HepG2 (cell line): ENCODE results near the gene ZIC2. TPM values are rescaled to one million over a fixed set of nuclear protein-coding genes. Genes with fewer than 3 reads are reported as not detected.

Experiments used
- ATAC-seq: fragments of 200-7000 bp; cut with Tn5 transposase; 3 replicates; pipeline ENCODE4 v1.9.1; 2020; ENCODE audit warnings: mild to moderate bottlenecking, moderate library complexity
- BruUV-seq: library from RNA; stranded (reverse); fragments of 400-500 nt; replicated peaks from 2 replicates; lab custom pipeline; 2021; lab: Mats Ljungman, UMichigan
- CTCF ChIA-PET: fragments of 300-600 bp; formaldehyde crosslinking; extraction: SDS; loops from one replicate; lab custom pipeline; 2021; ENCODE audit warnings: low total read pairs, inconsistent platforms, low intra/inter-chr PET ratio; lab: Yijun Ruan, JAX
- POLR2A ChIA-PET: fragments of 350-600 bp; sonication (Branson Sonifier 250); formaldehyde crosslinking; loops from one replicate; lab custom pipeline; 2020; ENCODE audit warnings: antibody characterized with exemption, inconsistent platforms; lab: Yijun Ruan, JAX
- DNase-seq: peaks from one replicate; pipeline ENCODE4 v3.0.0-alpha.2; 2015; ENCODE audit warnings: low spot score
- FAIRE-seq: peaks from 3 replicates; lab custom pipeline; 2011; peaks lifted over from hg19 to GRCh38; lab: Jason Lieb, UNC
- H2AFZ ChIP-seq: one replicate; pipeline ENCODE4 v1.6.1; 2011; ENCODE audit warnings: low read length, inconsistent platforms
- H3K27ac ChIP-seq: fragments of 300-600 bp; 3 replicates; pipeline ENCODE4 v1.8.0; 2011; ENCODE audit warnings: mixed run types, mild to moderate bottlenecking, mixed read lengths, low read length, inconsistent platforms; ENCODE audit not compliant: insufficient read depth; ENCODE audit errors: extremely low read length
- H3K27me3 ChIP-seq, 2 experiments: fragments of 200-600 bp in 1 of 2; 2 replicates in 1 of 2; 3 replicates in 1 of 2; pipeline versions ENCODE4 v1.6.0 to v1.8.0; 2011; ENCODE audit warnings: low read length in 2 of 2, mild to moderate bottlenecking in 2 of 2, moderate library complexity in 2 of 2, inconsistent platforms in 1 of 2; ENCODE audit not compliant: insufficient read depth in 2 of 2, control insufficient read depth in 1 of 2
- H3K36me3 ChIP-seq, 2 experiments: fragments of 200-600 bp in 1 of 2; replicated peaks in 1 of 2; 2 replicates in 1 of 2; 3 replicates in 1 of 2; pipeline versions ENCODE4 v1.5.1 to v1.8.0; 2011; ENCODE audit warnings: low read length in 2 of 2, inconsistent platforms in 1 of 2; ENCODE audit not compliant: insufficient read depth in 2 of 2, control insufficient read depth in 1 of 2
- H3K4me1 ChIP-seq: 2 replicates; pipeline ENCODE4 v1.5.1; 2012; ENCODE audit warnings: low read length, inconsistent platforms; ENCODE audit not compliant: insufficient read depth
- H3K4me2 ChIP-seq: 2 replicates; pipeline ENCODE4 v1.6.0; 2011; ENCODE audit warnings: low read depth, low read length, inconsistent platforms
- H3K4me3 ChIP-seq, 3 experiments: fragments of 200-600 bp in 1 of 3; sonication (generic), shearing (Covaris generic) in 1 of 3; replicated peaks in 1 of 3; 2 replicates each; pipeline ENCODE4 v1.5.1; 2011 to 2016; ENCODE audit warnings: low read length in 3 of 3, inconsistent platforms in 2 of 3, low read depth in 2 of 3, mild to moderate bottlenecking in 2 of 3, control low read depth in 1 of 3, mixed read lengths in 1 of 3; ENCODE audit not compliant: insufficient read depth in 1 of 3
- H3K79me2 ChIP-seq: one replicate; pipeline ENCODE4 v1.6.1; 2011; ENCODE audit warnings: low read length, inconsistent platforms; ENCODE audit not compliant: insufficient read depth
- H3K9ac ChIP-seq: 2 replicates; pipeline ENCODE4 v1.6.0; 2011; ENCODE audit warnings: mild to moderate bottlenecking, low read depth, low read length, inconsistent platforms; ENCODE audit not compliant: insufficient read depth
- H3K9me3 ChIP-seq: 2 replicates; pipeline ENCODE4 v1.5.1; 2012; ENCODE audit warnings: mild to moderate bottlenecking, low read length
- H4K20me1 ChIP-seq: 2 replicates; pipeline ENCODE4 v1.6.0; 2011; ENCODE audit warnings: inconsistent platforms, mild to moderate bottlenecking, low read length, moderate library complexity; ENCODE audit not compliant: insufficient read depth
- ATF5 ChIP-seq: sonication (generic); formaldehyde crosslinking; IDR thresholded peaks from 2 replicates; pipeline ENCODE4 v1.4.0; 2020; ENCODE audit warnings: mild to moderate bottlenecking, low read depth, missing genetic modification reagents
- DNMT1 ChIP-seq: sonication (generic); formaldehyde crosslinking; IDR thresholded peaks from 2 replicates; pipeline ENCODE4 v1.5.1; 2020; ENCODE audit warnings: mild to moderate bottlenecking, missing genetic modification reagents
- ELF1 ChIP-seq: sonication (generic); formaldehyde crosslinking; IDR thresholded peaks from 2 replicates; pipeline ENCODE4 v1.4.0; 2020; ENCODE audit warnings: missing genetic modification reagents
- GATAD2A ChIP-seq: IDR thresholded peaks from 2 replicates; pipeline ENCODE4 v1.6.1; 2016
- KLF9 ChIP-seq: IDR thresholded peaks from 2 replicates; pipeline ENCODE4 v1.6.1; 2016; ENCODE audit warnings: low read depth
- MBNL3 ChIP-seq: fragments of 250-450 bp; sonication (Bioruptor Pico); conservative IDR thresholded peaks from 2 replicates; pipeline ENCODE4 v1.8.0; 2022; ENCODE audit warnings: mild to moderate bottlenecking, inconsistent platforms
- MLLT10 ChIP-seq: sonication (generic); formaldehyde crosslinking; IDR thresholded peaks from 2 replicates; pipeline ENCODE4 v1.4.0; 2020; ENCODE audit warnings: missing genetic modification reagents
- MTF1 ChIP-seq: sonication (generic); formaldehyde crosslinking; IDR thresholded peaks from 2 replicates; pipeline ENCODE4 v1.5.0; 2020; ENCODE audit warnings: missing genetic modification reagents
- ONECUT2 ChIP-seq: sonication (generic); formaldehyde crosslinking; IDR thresholded peaks from 2 replicates; pipeline ENCODE4 v1.4.0; 2020; ENCODE audit warnings: missing genetic modification reagents
- PAX8 ChIP-seq: sonication (generic); formaldehyde crosslinking; IDR thresholded peaks from 2 replicates; pipeline ENCODE4 v1.8.0; 2022; ENCODE audit warnings: mild to moderate bottlenecking, missing genetic modification reagents, borderline replicate concordance
- RAD21 ChIP-seq: fragments of 450-650 bp; formaldehyde crosslinking; IDR thresholded peaks from 2 replicates; pipeline ENCODE4 v1.5.0; 2020; ENCODE audit warnings: mild to moderate bottlenecking
- SALL2 ChIP-seq: sonication (generic); formaldehyde crosslinking; IDR thresholded peaks from 2 replicates; pipeline ENCODE4 v1.8.1; 2023; ENCODE audit warnings: mild to moderate bottlenecking, missing genetic modification reagents, inconsistent platforms
- SP4 ChIP-seq: sonication (generic); formaldehyde crosslinking; IDR thresholded peaks from 2 replicates; pipeline ENCODE4 v1.8.1; 2023; ENCODE audit warnings: mild to moderate bottlenecking, missing genetic modification reagents
- TOPORS ChIP-seq: sonication (generic); formaldehyde crosslinking; IDR thresholded peaks from 2 replicates; pipeline ENCODE4 v1.8.0; 2023; ENCODE audit warnings: mild to moderate bottlenecking, missing genetic modification reagents
- TP53 ChIP-seq: sonication (generic); formaldehyde crosslinking; conservative IDR thresholded peaks from 2 replicates; pipeline ENCODE4 v1.4.0; 2020; ENCODE audit warnings: missing genetic modification reagents
- ZMYM2 ChIP-seq: sonication (generic); formaldehyde crosslinking; IDR thresholded peaks from 2 replicates; pipeline ENCODE4 v1.8.0; 2022; ENCODE audit warnings: mild to moderate bottlenecking, missing genetic modification reagents
- ZMYM4 ChIP-seq: sonication (generic); formaldehyde crosslinking; IDR thresholded peaks from 2 replicates; pipeline ENCODE4 v1.8.1; 2023; ENCODE audit warnings: mild to moderate bottlenecking, missing genetic modification reagents
- ZNF432 ChIP-seq: sonication (generic); formaldehyde crosslinking; IDR thresholded peaks from 2 replicates; pipeline ENCODE4 v1.5.0; 2020; ENCODE audit warnings: missing genetic modification reagents, mild to moderate bottlenecking, borderline replicate concordance
- ZNF737 ChIP-seq: sonication (generic); formaldehyde crosslinking; IDR thresholded peaks from 2 replicates; pipeline ENCODE4 v1.5.0; 2020; ENCODE audit warnings: missing genetic modification reagents, mild to moderate bottlenecking, borderline replicate concordance
- ZSCAN5A ChIP-seq: sonication (generic); formaldehyde crosslinking; IDR thresholded peaks from 2 replicates; pipeline ENCODE4 v1.8.0; 2022; ENCODE audit warnings: mild to moderate bottlenecking, missing genetic modification reagents, borderline replicate concordance
- WGBS: methylation state at CpG from one replicate; pipeline ENCODE4 v1.1.6; 2017; ENCODE audit warnings: low lambda C conversion rate; 5-methylcytosine and 5-hydroxymethylcytosine counted together
- in situ Hi-C: cut with HindIII; loops from 2 replicates; pipeline ENCODE4 v1.10.0; 2017; ENCODE audit warnings: low pct_unique_long_range_greater_than_20kb; ENCODE audit not compliant: extremely low pct_ligation_motif_present
- intact Hi-C: fragments of 100-400 bp; cut with micrococcal nuclease; formaldehyde crosslinking; loops from one replicate; pipeline ENCODE4 v1.10.0; 2022; ENCODE audit not compliant: unreplicated experiment
- polyA plus RNA-seq, 8 experiments: library from polyadenylated mRNA; depleted of rRNA in 3 of 8; stranded (reverse) in 7 of 8; unstranded in 1 of 8; fragments of >200 nt; fragmentation: Illumina TruSeq in 4 of 8; extraction: Trizol in 4 of 8; gene quantifications; 2 replicates each; pipeline versions ENCODE4 v1.2.1 to v1.2.3, GENCODE V29; 2011 to 2016; ENCODE audit warnings: low read depth in 4 of 8, missing spikeins in 1 of 8, mixed read lengths in 1 of 8; ENCODE audit not compliant: insufficient read depth in 1 of 8
- total RNA-seq, 5 experiments: library from RNA; depleted of rRNA; stranded (reverse); fragments of >200 nt; fragmentation: Illumina TruSeq; extraction: Trizol; gene quantifications; 2 replicates each; pipeline ENCODE4 v1.2.3, GENCODE V29; 2016; ENCODE audit warnings: low read depth in 1 of 5
- TF ChIP-seq, protein P1 (sequence below): sonication (generic); formaldehyde crosslinking; IDR thresholded peaks from 2 replicates; pipeline ENCODE4 v1.8.0; 2022; ENCODE audit warnings: missing genetic modification reagents, mild to moderate bottlenecking, inconsistent platforms, borderline replicate concordance
- TF ChIP-seq, protein P2 (sequence below): sonication (generic); formaldehyde crosslinking; IDR thresholded peaks from 2 replicates; pipeline ENCODE4 v1.9.0; 2022; ENCODE audit warnings: missing genetic modification reagents, mild to moderate bottlenecking, borderline replicate concordance

Gene ZIC2
- total and polyA plus RNA-seq, 2 of the 13 experiments (the other 11 are each of a cell fraction or from before 2014, with no cell fraction given), result 0.13 TPM; not detected in 1

DNA sequence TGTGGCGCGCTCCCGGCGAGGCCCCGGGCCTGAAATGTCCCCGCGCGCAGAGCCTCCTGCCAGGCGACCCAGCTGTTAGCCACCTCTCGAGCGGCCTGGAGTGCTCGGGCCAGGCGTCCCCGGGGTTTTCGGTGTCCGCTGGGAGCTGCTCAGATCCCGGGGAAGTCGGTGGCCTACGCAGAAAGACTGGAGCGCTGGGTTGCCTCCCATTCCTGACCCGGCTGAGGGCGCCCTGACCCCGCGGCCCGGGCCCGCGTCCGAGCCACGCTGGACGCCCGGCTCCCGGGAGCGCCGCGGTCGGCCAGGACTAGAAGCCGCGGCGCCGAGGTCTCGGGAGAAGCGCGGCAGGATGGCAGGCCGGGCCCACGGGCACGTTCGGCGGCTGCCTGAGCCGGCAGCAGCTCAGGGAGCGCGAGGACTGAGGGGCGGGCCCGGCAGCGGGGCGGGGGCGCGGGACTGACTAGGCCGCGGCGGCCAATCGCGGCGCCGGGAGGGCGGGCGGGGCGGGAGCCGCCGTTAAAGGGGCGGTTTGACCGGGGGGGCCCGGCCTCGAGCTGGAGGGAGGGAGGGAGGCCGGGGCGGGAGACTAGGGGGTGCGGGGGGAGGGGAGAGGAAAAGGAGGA is 1.3 kb upstream of the ZIC2 start:
- H3K27ac ChIP-seq, result no peak overlapping the region
- intact Hi-C loops, result loop anchor here (10.0 kb wide), 1 partner anchor 534 kb away; no protein-coding TSS in a partner anchor
- TF ChIP-seq SALL2 (CRISPR knock-in tag) (0 out of 2 replicates have a peak, but pooled peaks have one; percentile 23), MTF1 (no peak), MBNL3 (CRISPR knock-in tag) (no peak), SP4 (peak; percentile 46; the same call in 1 of the 2 replicates), TOPORS (CRISPR knock-in tag) (no peak), ZSCAN5A (CRISPR knock-in tag) (no peak), ZMYM4 (peak; percentile 39; the same call in 1 of the 2 replicates), GATAD2A (CRISPR knock-in tag) (no peak), PAX8 (CRISPR knock-in tag) (no peak), MLLT10 (CRISPR knock-in tag) (no peak), RAD21 (CRISPR knock-in tag) (peak; percentile 66), ELF1 (no peak), ATF5 (no peak), TP53 (no peak), ZMYM2 (CRISPR knock-in tag) (no peak), KLF9 (CRISPR knock-in tag) (no peak), ZNF432 (CRISPR knock-in tag) (no peak), ONECUT2 (CRISPR knock-in tag) (no peak), DNMT1 (CRISPR knock-in tag) (no peak), ZNF737 (no peak)
- TF ChIP-seq, protein P1, sequence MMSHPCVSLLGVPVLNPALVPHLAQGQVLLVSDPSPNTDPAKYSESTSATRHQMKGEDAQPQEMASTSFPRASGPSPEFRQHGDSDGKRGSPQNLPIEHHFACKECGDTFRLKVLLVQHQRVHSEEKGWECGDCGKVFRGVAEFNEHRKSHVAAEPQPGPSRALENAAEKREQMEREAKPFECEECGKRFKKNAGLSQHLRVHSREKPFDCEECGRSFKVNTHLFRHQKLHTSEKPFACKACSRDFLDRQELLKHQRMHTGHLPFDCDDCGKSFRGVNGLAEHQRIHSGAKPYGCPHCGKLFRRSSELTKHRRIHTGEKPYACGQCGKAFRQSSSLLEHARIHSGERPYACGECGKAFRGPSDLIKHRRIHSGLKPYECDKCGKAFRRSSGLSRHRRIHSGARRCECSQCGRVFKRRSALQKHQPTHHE (CRISPR knock-in tag), result no peak
- TF ChIP-seq, protein P2, sequence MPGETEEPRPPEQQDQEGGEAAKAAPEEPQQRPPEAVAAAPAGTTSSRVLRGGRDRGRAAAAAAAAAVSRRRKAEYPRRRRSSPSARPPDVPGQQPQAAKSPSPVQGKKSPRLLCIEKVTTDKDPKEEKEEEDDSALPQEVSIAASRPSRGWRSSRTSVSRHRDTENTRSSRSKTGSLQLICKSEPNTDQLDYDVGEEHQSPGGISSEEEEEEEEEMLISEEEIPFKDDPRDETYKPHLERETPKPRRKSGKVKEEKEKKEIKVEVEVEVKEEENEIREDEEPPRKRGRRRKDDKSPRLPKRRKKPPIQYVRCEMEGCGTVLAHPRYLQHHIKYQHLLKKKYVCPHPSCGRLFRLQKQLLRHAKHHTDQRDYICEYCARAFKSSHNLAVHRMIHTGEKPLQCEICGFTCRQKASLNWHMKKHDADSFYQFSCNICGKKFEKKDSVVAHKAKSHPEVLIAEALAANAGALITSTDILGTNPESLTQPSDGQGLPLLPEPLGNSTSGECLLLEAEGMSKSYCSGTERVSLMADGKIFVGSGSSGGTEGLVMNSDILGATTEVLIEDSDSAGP, result peak; percentile 24; the same call in 1 of the 2 replicates

More for the DNA sequence above, 1.3 kb upstream of the ZIC2 start:
- FAIRE-seq (no peak), ATAC-seq (peak; percentile 74), DNase-seq (no peak)
- 3% methylated on average over 15 of the region's 76 CpGs for WGBS
- no peak overlapping the region for H3K9ac ChIP-seq
- in situ Hi-C loops, result loop anchor here (10.0 kb wide), 1 partner anchor 254 kb away; no protein-coding TSS in a partner anchor
- no peaks in the 10 kb centered on the region for H3K79me2 ChIP-seq
- POLR2A ChIA-PET, result no interaction called here
- peaks cover 38% of the 10 kb centered on the region for H3K4me1 ChIP-seq
- CTCF ChIA-PET, result no interaction called here
- no TSS peak for BruUV-seq
- peak overlapping the region; percentile 84 for H3K4me2 ChIP-seq
- no peaks in the 10 kb centered on the region for H3K9me3 ChIP-seq
- peak overlapping the region; percentile 37 to 73 (median 48); a peak in 4 of 6 replicates for H3K4me3 ChIP-seq
- no peaks in the 10 kb centered on the region for H4K20me1 ChIP-seq
- H3K27me3 ChIP-seq, result peaks cover 9 to 75% of the 10 kb centered on the region in 2 experiments; a peak in 4 of 5 replicates
- no peaks in the 10 kb centered on the region for H3K36me3 ChIP-seq
- H2AFZ ChIP-seq, result no peak overlapping the region
